GM23338 (cell line): Measurements from ENCODE around the gene GPNMB. TPM values are rescaled to one million over a fixed set of nuclear protein-coding genes. Genes with fewer than 3 reads are reported as not detected.

ENCODE experiments used
- ATAC-seq: fragments of 200-7000 bp; cut with Tn5 transposase; 3 replicates; pipeline ENCODE4 v1.9.1; 2020
- DNase-seq: peaks from one replicate; pipeline ENCODE4 v3.0.0-alpha.2; 2015; ENCODE audit warnings: low spot score
- H2AFZ ChIP-seq: fragments of 200-600 bp; sonication (generic); 2 replicates; pipeline ENCODE4 v1.8.0; 2016; ENCODE audit warnings: antibody characterized with exemption, mild to moderate bottlenecking, moderate library complexity
- H3F3A ChIP-seq: fragments of 200-600 bp; sonication (generic); replicated peaks from 2 replicates; pipeline ENCODE4 v1.8.0; 2017; ENCODE audit warnings: antibody characterized with exemption, mixed run types, low read depth
- H3K27ac ChIP-seq: fragments of 200-600 bp; sonication (generic); 2 replicates; pipeline ENCODE4 v1.6.1; 2016; ENCODE audit warnings: low read depth
- H3K27me3 ChIP-seq: fragments of 200-600 bp; sonication (generic); 2 replicates; pipeline ENCODE4 v1.8.0; 2016; ENCODE audit warnings: mild to moderate bottlenecking, mixed run types, moderate library complexity; ENCODE audit not compliant: insufficient read depth
- H3K36me3 ChIP-seq: fragments of 200-600 bp; sonication (generic); 2 replicates; pipeline ENCODE4 v1.8.0; 2016; ENCODE audit warnings: mild to moderate bottlenecking; ENCODE audit not compliant: insufficient read depth
- H3K4me1 ChIP-seq: fragments of 200-600 bp; sonication (generic); 2 replicates; pipeline ENCODE4 v1.8.0; 2016; ENCODE audit warnings: mild to moderate bottlenecking, moderate library complexity; ENCODE audit not compliant: insufficient read depth
- H3K4me2 ChIP-seq: fragments of 200-600 bp; sonication (generic); 2 replicates; pipeline ENCODE4 v1.7.1; 2017; ENCODE audit warnings: mixed run types
- H3K4me3 ChIP-seq: fragments of 200-600 bp; sonication (generic); 2 replicates; pipeline ENCODE4 v1.6.1; 2016; ENCODE audit warnings: mixed run types
- H3K79me2 ChIP-seq: fragments of 200-600 bp; sonication (generic); replicated peaks from 2 replicates; pipeline ENCODE4 v1.8.0; 2017; ENCODE audit warnings: mild to moderate bottlenecking; ENCODE audit not compliant: insufficient read depth
- H3K9me2 ChIP-seq: fragments of 200-600 bp; sonication (generic); 2 replicates; pipeline ENCODE4 v1.8.0; 2017; ENCODE audit not compliant: insufficient read depth
- H4K20me1 ChIP-seq: fragments of 200-600 bp; sonication (generic); replicated peaks from 2 replicates; pipeline ENCODE4 v1.8.0; 2017; ENCODE audit warnings: mild to moderate bottlenecking; ENCODE audit not compliant: insufficient read depth
- H3K27ac Mint-ChIP-seq: 2 replicates; pipeline ENCODE4 v1.8.0; 2020; ENCODE audit warnings: inconsistent platforms, mild to moderate bottlenecking, moderate library complexity, mixed read lengths
- H3K27me3 Mint-ChIP-seq: 3 replicates; pipeline ENCODE4 v1.8.0; 2022; ENCODE audit warnings: low read depth, mild to moderate bottlenecking, moderate library complexity, mixed read lengths, inconsistent platforms; ENCODE audit not compliant: insufficient read depth, poor library complexity
- H3K36me3 Mint-ChIP-seq: 3 replicates; pipeline ENCODE4 v1.8.0; 2021; ENCODE audit warnings: low read depth, mild to moderate bottlenecking, inconsistent platforms, moderate library complexity, mixed read lengths
- H3K4me1 Mint-ChIP-seq: 3 replicates; pipeline ENCODE4 v1.8.0; 2020; ENCODE audit warnings: mild to moderate bottlenecking, inconsistent platforms, mixed read lengths
- H3K4me3 Mint-ChIP-seq: 3 replicates; pipeline ENCODE4 v1.8.0; 2021; ENCODE audit warnings: moderate library complexity, mild to moderate bottlenecking, inconsistent platforms, mixed read lengths
- H3K9me3 Mint-ChIP-seq: 3 replicates; pipeline ENCODE4 v1.8.0; 2020; ENCODE audit warnings: moderate library complexity, mild to moderate bottlenecking, inconsistent platforms, mixed read lengths
- EZH2 ChIP-seq: fragments of 200-600 bp; sonication (generic); IDR thresholded peaks from one replicate; pipeline ENCODE4 v1.8.0; 2017; ENCODE audit warnings: antibody characterized with exemption, mild to moderate bottlenecking, low read depth; ENCODE audit not compliant: unreplicated experiment
- EZH2phosphoT487 ChIP-seq: fragments of 200-600 bp; sonication (generic); IDR thresholded peaks from one replicate; pipeline ENCODE4 v1.8.1; 2018; ENCODE audit warnings: antibody characterized with exemption; ENCODE audit not compliant: unreplicated experiment
- JUNB ChIP-seq: IDR thresholded peaks from one replicate; pipeline ENCODE4 v1.6.1; 2016; ENCODE audit warnings: antibody characterized with exemption; ENCODE audit not compliant: unreplicated experiment
- NANOG ChIP-seq: IDR thresholded peaks from 2 replicates; pipeline ENCODE4 v1.6.1; 2016; ENCODE audit warnings: antibody characterized with exemption, borderline replicate concordance
- ZNF114 ChIP-seq: fragments of 250-450 bp; sonication (Bioruptor Pico); IDR thresholded peaks from 2 replicates; pipeline ENCODE4 v1.5.0; 2020; ENCODE audit warnings: mild to moderate bottlenecking, moderate library complexity
- ZNF331 ChIP-seq: fragments of 250-450 bp; sonication (Bioruptor Pico); IDR thresholded peaks from 2 replicates; pipeline ENCODE4 v1.5.0; 2020; ENCODE audit warnings: low read depth, mild to moderate bottlenecking, moderate library complexity
- ZNF462 ChIP-seq: fragments of 250-450 bp; sonication (Bioruptor Pico); IDR thresholded peaks from 2 replicates; pipeline ENCODE4 v1.5.0; 2020; ENCODE audit warnings: mild to moderate bottlenecking, moderate library complexity
- polyA plus RNA-seq: library from polyadenylated mRNA; unstranded; fragments of >200 nt; fragmentation: Nextera tagmentation; extraction: Ambion mirVana; gene quantifications from 2 replicates; pipeline ENCODE4 v1.2.1, GENCODE V29; 2016
- total RNA-seq: library from RNA; depleted of rRNA; stranded (reverse); fragments of >200 nt; shearing (Covaris generic); gene quantifications from 2 replicates; pipeline ENCODE4 v1.2.3, GENCODE V29; 2014
- TF ChIP-seq, protein P1 (sequence below), 2 experiments: fragments of 200-600 bp in 1 of 2; sonication (generic) in 1 of 2; conservative IDR thresholded peaks; 2 replicates each; pipeline versions ENCODE4 v1.5.1 to v1.6.1; 2016 to 2017; ENCODE audit warnings: antibody characterized with exemption in 2 of 2, low read depth in 2 of 2, mild to moderate bottlenecking in 2 of 2, moderate library complexity in 1 of 2

Gene GPNMB
- total and polyA plus RNA-seq, 2 experiments from 2014 or later, result 0.76 to 1.2 TPM

DNA sequence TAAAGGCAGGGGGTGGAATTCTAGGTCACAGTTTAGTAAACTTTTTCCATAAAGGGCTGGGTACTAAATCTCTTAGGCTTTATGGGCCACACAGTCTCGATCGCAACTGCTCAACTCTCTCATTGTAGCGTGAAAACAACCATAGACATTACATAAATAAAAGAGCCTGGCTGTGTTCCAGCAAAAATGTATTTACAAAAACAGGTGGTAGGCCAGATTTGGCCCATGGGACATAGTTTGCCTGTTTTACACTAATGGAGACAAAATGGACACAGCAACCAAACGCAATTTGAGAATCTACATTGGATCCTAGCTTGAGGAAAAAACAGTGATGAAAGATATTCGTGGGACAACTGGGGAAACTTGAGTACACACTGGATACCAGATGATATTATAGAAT, 29.3 kb downstream of the GPNMB start:
- H3K36me3 ChIP-seq, result no peaks in the 10 kb centered on the region
- no peak for ATAC-seq
- H3K79me2 ChIP-seq, result no peaks in the 10 kb centered on the region
- H3K4me3 ChIP-seq, result no peak overlapping the region
- H3K9me2 ChIP-seq, result no peaks in the 10 kb centered on the region
- no peak overlapping the region for H3K27ac Mint-ChIP-seq
- no peaks in the 10 kb centered on the region for H3K36me3 Mint-ChIP-seq
- no peak overlapping the region for H2AFZ ChIP-seq
- TF ChIP-seq EZH2phosphoT487 (no peak), ZNF114 (CRISPR knock-in tag) (no peak), EZH2 (no peak), ZNF331 (CRISPR knock-in tag) (no peak)
- TF ChIP-seq, protein P1, sequence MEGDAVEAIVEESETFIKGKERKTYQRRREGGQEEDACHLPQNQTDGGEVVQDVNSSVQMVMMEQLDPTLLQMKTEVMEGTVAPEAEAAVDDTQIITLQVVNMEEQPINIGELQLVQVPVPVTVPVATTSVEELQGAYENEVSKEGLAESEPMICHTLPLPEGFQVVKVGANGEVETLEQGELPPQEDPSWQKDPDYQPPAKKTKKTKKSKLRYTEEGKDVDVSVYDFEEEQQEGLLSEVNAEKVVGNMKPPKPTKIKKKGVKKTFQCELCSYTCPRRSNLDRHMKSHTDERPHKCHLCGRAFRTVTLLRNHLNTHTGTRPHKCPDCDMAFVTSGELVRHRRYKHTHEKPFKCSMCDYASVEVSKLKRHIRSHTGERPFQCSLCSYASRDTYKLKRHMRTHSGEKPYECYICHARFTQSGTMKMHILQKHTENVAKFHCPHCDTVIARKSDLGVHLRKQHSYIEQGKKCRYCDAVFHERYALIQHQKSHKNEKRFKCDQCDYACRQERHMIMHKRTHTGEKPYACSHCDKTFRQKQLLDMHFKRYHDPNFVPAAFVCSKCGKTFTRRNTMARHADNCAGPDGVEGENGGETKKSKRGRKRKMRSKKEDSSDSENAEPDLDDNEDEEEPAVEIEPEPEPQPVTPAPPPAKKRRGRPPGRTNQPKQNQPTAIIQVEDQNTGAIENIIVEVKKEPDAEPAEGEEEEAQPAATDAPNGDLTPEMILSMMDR (conservative IDR thresholded peaks at IDR 0.05; ENCODE audit: low read depth in 2 of 2), result no peak
- peaks cover 6% of the 10 kb centered on the region for H3K4me1 Mint-ChIP-seq
- H3K27me3 Mint-ChIP-seq, result peaks cover 3% of the 10 kb centered on the region
- no peaks in the 10 kb centered on the region for H3K4me1 ChIP-seq
- no peak overlapping the region for H3K27ac ChIP-seq
- DNase-seq, result no peak
- no peak overlapping the region for H3K4me3 Mint-ChIP-seq
- H3K4me2 ChIP-seq, result no peak overlapping the region
- 0 out of 2 replicates have a peak, but pooled peaks cover 6% of the 10 kb centered on the region for H3F3A ChIP-seq
- H4K20me1 ChIP-seq, result no peaks in the 10 kb centered on the region
- no peaks in the 10 kb centered on the region for H3K9me3 Mint-ChIP-seq
- H3K27me3 ChIP-seq, result no peaks in the 10 kb centered on the region

- TF ChIP-seq ZNF462 (CRISPR knock-in tag) (no peak), ZNF331 (CRISPR knock-in tag) (no peak), JUNB (no peak), NANOG (no peak)
- TF ChIP-seq, protein P1 (conservative IDR thresholded peaks at IDR 0.05; ENCODE audit: low read depth in 2 of 2), result peak; percentile 56 to 62
- Mint-ChIP-seq H3K4me1 (peaks cover 4% of the 10 kb centered on the region), H3K27ac (no peak overlapping the region), H3K4me3 (no peak overlapping the region), H3K9me3 (no peaks in the 10 kb centered on the region), H3K36me3 (no peaks in the 10 kb centered on the region), H3K27me3 (peaks cover 2% of the 10 kb centered on the region)
- Histone ChIP-seq H3K4me2 (no peak overlapping the region), H2AFZ (no peak overlapping the region), H3K79me2 (no peaks in the 10 kb centered on the region), H3K9me2 (no peaks in the 10 kb centered on the region), H3F3A (0 out of 2 replicates have a peak, but pooled peaks cover 6% of the 10 kb centered on the region), H3K4me3 (no peak overlapping the region), H3K27me3 (no peaks in the 10 kb centered on the region), H4K20me1 (no peaks in the 10 kb centered on the region), H3K36me3 (no peaks in the 10 kb centered on the region), H3K27ac (no peak overlapping the region), H3K4me1 (no peaks in the 10 kb centered on the region)
- ATAC-seq (peak; percentile 39), DNase-seq (peak; percentile 81)
These were observed 29.8 kb downstream of the GPNMB start for GRCh38 chr7:23276376-23276775.
